Right renal cortex interstitium (tissue), 3 donors: ENCODE data around the gene GAN. TPM values are rescaled to one million over a fixed set of nuclear protein-coding genes. Genes with fewer than 3 reads are reported as not detected.
"Not testable (repeated sequence)": the region's sequence is repeated elsewhere in the genome, so short reads cannot be mapped to it uniquely, and the experiment has no call there.

Experiments used
- DNase-seq, 3 donors: peaks; one replicate each; pipeline ENCODE4 v3.0.0-alpha.2; 2013; ENCODE audit warnings: low read depth in 3 of 3, low spot score in 2 of 3
- polyA plus RNA-seq, 3 donors: library from polyadenylated mRNA; unstranded; fragments of 120-200 nt; gene quantifications; one replicate each; pipeline ENCODE4 v1.2.1, GENCODE V29; 2013; ENCODE audit not compliant: insufficient read length in 3 of 3

GAN gene
- polyA plus RNA-seq, 3 donors: 2.1 to 2.6 (median 2.1) TPM

DNA sequence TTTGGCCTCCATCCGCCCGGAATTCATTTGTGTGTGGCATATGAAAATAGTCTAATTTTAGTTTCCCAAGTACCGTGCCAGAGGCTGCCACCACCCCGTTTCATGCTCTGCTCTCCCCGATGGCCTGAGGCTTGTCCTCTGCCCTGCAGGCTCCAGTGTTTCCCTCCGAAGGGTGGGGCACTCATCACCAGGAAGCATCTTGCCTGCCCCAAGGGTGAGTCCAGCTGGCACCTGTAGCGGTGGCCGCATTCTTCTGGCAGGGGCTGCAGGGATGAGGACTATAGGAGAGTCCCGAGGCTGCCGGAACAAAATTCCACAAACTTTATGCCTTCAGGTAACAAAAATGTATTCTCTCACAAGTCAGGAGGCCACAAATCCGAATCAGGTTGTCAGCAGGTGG lies 106.8 kb downstream of the GAN start:
- no peak for DNase-seq

GRCh38 chr16:81422153-81422552 lies 107.4 kb downstream of the GAN start:
- not testable (repeated sequence) for DNase-seq

GRCh38 chr16:81424771-81425170 lies 110.0 kb downstream of the GAN start:
- no peak for DNase-seq

- DNase-seq: no peak
Measured at GRCh38 chr16:81427219-81427618, 112.5 kb downstream of the GAN start.

GRCh38 chr16:81429045-81429521 lies 114.3 kb downstream of the GAN start:
- DNase-seq: no peak

DNA sequence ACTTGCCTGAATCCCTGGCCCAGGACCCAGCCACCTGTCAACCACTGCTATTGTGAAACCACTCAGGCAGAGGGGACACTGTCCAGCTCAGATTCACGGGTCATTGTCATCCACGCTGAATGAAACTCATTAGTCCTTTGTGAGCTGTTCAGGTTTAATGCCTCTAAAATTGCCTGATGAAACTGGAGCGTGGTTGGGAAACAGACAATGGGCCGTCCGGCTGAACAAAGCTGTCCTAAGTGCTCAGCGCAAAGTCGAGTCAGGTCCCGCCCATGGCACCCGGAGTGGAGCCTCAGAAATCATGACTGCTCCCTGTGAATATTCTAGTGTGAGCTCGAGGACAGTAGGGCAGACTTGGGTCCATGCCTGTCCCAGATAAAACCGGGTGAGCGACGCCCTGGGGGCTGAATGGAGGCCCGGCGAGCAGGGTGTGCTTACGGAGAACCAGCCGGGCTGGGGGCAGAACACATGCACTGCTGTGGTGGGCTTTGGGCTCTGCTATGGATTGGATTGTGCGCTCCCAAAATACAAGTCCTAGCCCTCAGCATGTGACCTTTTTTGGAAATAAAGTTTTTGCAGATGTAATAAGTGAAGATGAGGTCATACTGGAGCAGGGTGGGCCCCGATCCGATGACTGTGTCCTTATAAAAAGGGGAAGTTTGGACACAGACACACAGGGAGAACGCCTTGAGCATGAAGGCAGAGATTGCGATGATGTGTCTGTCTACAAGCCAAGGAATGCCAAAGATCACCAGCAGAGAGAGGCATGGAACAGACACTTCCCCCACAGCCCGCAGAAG lies 117.0 kb downstream of the GAN start:
- no peak for DNase-seq

DNA sequence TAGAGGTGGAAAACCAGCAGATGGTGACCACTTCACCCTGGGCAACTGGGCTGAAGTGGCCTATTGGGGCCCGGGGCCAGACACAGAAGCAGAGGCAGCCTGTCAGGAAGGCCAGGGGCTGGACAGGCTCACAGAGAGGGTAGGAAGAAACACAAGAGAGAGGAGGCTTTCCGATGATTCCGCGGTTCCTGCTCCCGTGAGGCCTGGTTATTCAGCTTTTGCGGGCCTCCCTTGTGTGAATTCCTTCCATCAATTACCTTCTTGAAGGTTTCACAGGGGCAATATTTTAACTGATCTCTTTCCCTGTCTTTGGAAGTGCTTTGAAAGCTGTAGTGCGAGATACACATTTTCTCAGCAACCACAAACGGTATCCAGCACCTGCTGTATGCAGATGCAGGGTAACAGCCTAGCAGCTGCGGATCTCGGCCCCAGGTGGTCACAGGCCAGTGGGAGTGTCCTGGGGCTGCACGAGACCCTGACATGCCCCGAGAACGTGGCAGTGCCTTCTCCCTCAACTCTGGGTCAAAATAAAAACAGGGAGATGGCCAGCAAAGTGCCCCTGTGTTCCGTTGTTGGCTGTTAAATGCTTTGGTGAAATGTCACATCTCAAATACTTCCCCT lies 118.3 kb downstream of the GAN start:
- no peak for DNase-seq

DNA sequence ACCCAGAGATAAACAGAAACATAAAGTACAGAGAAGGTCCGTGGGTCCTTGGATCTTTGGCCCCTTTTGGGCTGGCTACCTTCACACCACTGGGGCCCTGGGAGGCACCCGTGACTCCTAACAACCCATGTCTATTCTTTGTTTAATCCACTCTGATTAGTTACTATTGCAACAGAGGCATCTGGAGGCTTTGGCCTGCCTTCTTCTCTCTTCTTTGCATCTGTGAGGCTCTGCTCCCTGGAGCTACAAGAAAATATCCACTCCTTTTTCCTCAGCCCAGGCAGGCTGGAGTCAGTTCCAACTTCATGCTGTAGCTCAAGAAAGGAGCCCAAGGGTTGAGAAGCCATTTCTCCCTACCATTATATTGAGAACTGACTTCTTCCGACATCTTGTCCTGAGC lies 120.3 kb downstream of the GAN start:
- DNase-seq: no peak

DNA sequence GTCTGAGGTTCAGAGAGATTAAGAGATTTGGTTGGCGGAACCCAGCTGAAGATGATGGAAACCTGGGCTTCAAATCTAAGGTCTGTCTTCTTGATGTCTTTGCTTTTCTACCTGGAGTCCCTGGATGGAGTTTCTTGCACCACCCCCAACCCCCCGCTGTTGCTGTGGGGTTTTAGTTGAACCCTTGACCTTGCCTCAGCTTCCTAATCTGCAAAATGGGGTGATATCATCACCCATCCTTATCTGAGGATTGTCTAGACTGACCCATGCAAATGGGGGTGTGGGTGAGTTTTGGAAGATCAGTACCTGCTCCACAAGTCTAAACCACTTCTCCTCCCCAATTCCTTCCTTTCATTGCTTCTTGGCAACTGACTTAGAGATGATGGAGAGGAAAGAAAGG lies 120.8 kb downstream of the GAN start:
- no peak for DNase-seq

- no peak for DNase-seq
Measured at GRCh38 chr16:81436386-81436785, 121.6 kb downstream of the GAN start.

DNA sequence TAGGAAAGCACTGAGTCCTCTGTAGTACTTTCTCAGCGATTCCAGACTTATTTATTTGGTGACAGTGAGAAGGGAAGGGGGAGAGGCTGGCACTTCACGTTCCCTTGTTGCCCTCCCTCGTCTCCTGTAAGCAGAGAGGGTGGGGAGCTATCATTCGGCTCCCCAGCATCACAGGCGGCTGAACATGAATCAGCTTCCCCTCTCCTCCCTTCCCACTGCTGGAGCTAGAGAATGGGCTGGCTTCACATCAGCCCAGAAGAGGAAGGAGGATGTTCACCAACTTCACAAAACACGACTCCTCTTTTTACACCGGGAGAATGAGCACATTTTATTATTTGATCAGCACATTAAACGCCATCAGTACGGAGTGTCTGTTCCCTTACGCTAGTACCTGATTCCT lies 123.1 kb downstream of the GAN start:
- no peak for DNase-seq

Other genes with a start within 250 kb of the GAN start
- 1 to 10 TPM; 1.5 to 2.2 (median 1.6) TPM for gene C16orf46, start 237.7 kb upstream of the GAN start, polyA plus RNA-seq
- 100 to 1,000 TPM in 1 of 3 donors, 10 to 100 TPM in 2; 97.4 to 105 (median 99.3) TPM for gene GCSH, start 218.6 kb upstream of the GAN start, polyA plus RNA-seq
- gene BCO1, start 76.3 kb upstream of the GAN start, polyA plus RNA-seq: 1 to 10 TPM; 2.5 to 2.6 (median 2.5) TPM
- gene CMIP, start 129.8 kb downstream of the GAN start, polyA plus RNA-seq: 10 to 100 TPM; 37.2 to 42.7 (median 38.1) TPM